HepG2 (cell line): ENCODE data around the gene C22orf39. TPM values are rescaled to one million over a fixed set of nuclear protein-coding genes. Genes with fewer than 3 reads are reported as not detected.
A peak's percentile ranks its signal among the peaks of the same experiment; 100 is the strongest.

ENCODE experiments used
- ARHGAP35 ChIP-seq: sonication (generic); formaldehyde crosslinking; IDR thresholded peaks from 2 replicates; pipeline ENCODE4 v1.9.0; 2022; ENCODE audit warnings: mild to moderate bottlenecking, inconsistent platforms, moderate library complexity, missing genetic modification reagents, borderline replicate concordance
- ELF1 ChIP-seq: sonication (generic); formaldehyde crosslinking; IDR thresholded peaks from 2 replicates; pipeline ENCODE4 v1.4.0; 2020; ENCODE audit warnings: missing genetic modification reagents
- MTA1 ChIP-seq: sonication (generic); formaldehyde crosslinking; IDR thresholded peaks from 2 replicates; pipeline ENCODE4 v1.4.0; 2020; ENCODE audit warnings: missing genetic modification reagents, mild to moderate bottlenecking, borderline replicate concordance
- SRSF1 ChIP-seq: fragments of 200-400 bp; formaldehyde crosslinking; optimal IDR thresholded peaks from 2 replicates; pipeline ENCODE3; 2017; ENCODE audit warnings: mild to moderate bottlenecking, low read depth, low read length, moderate library complexity
- ZNF24 ChIP-seq: fragments of 450-650 bp; IDR thresholded peaks from 2 replicates; pipeline ENCODE4 v1.6.1; 2017; ENCODE audit warnings: antibody characterized with exemption, mild to moderate bottlenecking
- ZNF282 ChIP-seq: fragments of 450-650 bp; IDR thresholded peaks from 2 replicates; pipeline ENCODE4 v1.6.1; 2018; ENCODE audit not compliant: partially characterized antibody
- ZNF441 ChIP-seq: sonication (generic); formaldehyde crosslinking; IDR thresholded peaks from 2 replicates; pipeline ENCODE4 v1.7.0; 2021; ENCODE audit warnings: missing genetic modification reagents, borderline replicate concordance
- polyA plus RNA-seq, 8 experiments: library from polyadenylated mRNA; depleted of rRNA in 3 of 8; stranded (reverse) in 7 of 8; unstranded in 1 of 8; fragments of >200 nt; fragmentation: Illumina TruSeq in 4 of 8; extraction: Trizol in 4 of 8; gene quantifications; 2 replicates each; pipeline versions ENCODE4 v1.2.1 to v1.2.3, GENCODE V29; 2011 to 2016; ENCODE audit warnings: low read depth in 4 of 8, missing spikeins in 1 of 8, mixed read lengths in 1 of 8; ENCODE audit not compliant: insufficient read depth in 1 of 8
- total RNA-seq, 5 experiments: library from RNA; depleted of rRNA; stranded (reverse); fragments of >200 nt; fragmentation: Illumina TruSeq; extraction: Trizol; gene quantifications; 2 replicates each; pipeline ENCODE4 v1.2.3, GENCODE V29; 2016; ENCODE audit warnings: low read depth in 1 of 5
- TF ChIP-seq, protein P1 (sequence below): sonication (generic); formaldehyde crosslinking; IDR thresholded peaks from 2 replicates; pipeline ENCODE4 v1.4.0; 2020; ENCODE audit warnings: mild to moderate bottlenecking, missing genetic modification reagents
- TF ChIP-seq, protein P2 (sequence below): sonication (generic); formaldehyde crosslinking; IDR thresholded peaks from 2 replicates; pipeline ENCODE4 v1.5.0; 2020; ENCODE audit warnings: missing genetic modification reagents
- TF ChIP-seq, protein P3 (sequence below): sonication (generic); formaldehyde crosslinking; IDR thresholded peaks from 2 replicates; pipeline ENCODE4 v1.4.0; 2020; ENCODE audit warnings: mild to moderate bottlenecking, missing genetic modification reagents, borderline replicate concordance
- TF ChIP-seq, protein P4 (sequence below): IDR thresholded peaks from 2 replicates; pipeline ENCODE4 v1.6.1; 2012; ENCODE audit warnings: low read depth, low read length, improper control_type of control experiment

The C22orf39 gene
- total and polyA plus RNA-seq, 2 of the 13 experiments (the other 11 are each of a cell fraction or from before 2014, with no cell fraction given): 23.4 to 26.4 TPM

DNA sequence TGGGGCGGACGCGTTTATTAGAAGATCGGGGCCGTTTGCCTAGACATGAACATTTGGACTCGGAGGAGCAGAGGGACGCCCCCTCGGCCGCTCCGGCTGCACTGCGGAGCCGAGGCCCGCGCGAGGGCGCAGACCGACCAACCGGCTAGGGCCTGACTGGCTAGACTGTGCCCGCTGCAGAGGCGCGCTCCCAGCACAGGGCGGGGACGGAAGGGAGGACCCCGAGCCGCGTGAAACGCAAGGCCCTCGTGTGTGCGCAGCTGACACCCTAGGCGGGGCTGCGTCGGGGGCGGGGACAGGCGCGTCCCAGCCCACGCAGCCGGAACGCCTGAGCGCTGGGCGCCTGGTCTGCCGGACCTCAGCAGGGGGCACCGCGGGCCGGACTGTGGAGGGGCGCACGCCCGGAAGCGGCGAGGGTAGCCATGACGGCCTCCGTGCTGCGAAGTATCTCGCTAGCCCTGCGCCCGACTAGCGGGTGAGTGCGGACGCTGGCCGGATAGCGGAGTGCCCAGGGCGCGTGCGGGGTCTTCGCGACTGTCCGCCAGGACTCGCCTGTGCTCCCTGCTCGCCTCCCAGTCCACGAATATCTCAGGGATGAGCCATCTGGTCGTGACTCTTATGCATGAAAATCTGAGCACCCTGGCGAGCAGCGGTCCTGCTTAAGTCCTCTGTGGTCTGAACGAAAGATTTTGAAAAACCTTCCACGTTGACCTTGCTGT lies 15.2 kb downstream of the C22orf39 start, which contains the start of gene MRPL40 (continued):
- TF ChIP-seq, protein P1, sequence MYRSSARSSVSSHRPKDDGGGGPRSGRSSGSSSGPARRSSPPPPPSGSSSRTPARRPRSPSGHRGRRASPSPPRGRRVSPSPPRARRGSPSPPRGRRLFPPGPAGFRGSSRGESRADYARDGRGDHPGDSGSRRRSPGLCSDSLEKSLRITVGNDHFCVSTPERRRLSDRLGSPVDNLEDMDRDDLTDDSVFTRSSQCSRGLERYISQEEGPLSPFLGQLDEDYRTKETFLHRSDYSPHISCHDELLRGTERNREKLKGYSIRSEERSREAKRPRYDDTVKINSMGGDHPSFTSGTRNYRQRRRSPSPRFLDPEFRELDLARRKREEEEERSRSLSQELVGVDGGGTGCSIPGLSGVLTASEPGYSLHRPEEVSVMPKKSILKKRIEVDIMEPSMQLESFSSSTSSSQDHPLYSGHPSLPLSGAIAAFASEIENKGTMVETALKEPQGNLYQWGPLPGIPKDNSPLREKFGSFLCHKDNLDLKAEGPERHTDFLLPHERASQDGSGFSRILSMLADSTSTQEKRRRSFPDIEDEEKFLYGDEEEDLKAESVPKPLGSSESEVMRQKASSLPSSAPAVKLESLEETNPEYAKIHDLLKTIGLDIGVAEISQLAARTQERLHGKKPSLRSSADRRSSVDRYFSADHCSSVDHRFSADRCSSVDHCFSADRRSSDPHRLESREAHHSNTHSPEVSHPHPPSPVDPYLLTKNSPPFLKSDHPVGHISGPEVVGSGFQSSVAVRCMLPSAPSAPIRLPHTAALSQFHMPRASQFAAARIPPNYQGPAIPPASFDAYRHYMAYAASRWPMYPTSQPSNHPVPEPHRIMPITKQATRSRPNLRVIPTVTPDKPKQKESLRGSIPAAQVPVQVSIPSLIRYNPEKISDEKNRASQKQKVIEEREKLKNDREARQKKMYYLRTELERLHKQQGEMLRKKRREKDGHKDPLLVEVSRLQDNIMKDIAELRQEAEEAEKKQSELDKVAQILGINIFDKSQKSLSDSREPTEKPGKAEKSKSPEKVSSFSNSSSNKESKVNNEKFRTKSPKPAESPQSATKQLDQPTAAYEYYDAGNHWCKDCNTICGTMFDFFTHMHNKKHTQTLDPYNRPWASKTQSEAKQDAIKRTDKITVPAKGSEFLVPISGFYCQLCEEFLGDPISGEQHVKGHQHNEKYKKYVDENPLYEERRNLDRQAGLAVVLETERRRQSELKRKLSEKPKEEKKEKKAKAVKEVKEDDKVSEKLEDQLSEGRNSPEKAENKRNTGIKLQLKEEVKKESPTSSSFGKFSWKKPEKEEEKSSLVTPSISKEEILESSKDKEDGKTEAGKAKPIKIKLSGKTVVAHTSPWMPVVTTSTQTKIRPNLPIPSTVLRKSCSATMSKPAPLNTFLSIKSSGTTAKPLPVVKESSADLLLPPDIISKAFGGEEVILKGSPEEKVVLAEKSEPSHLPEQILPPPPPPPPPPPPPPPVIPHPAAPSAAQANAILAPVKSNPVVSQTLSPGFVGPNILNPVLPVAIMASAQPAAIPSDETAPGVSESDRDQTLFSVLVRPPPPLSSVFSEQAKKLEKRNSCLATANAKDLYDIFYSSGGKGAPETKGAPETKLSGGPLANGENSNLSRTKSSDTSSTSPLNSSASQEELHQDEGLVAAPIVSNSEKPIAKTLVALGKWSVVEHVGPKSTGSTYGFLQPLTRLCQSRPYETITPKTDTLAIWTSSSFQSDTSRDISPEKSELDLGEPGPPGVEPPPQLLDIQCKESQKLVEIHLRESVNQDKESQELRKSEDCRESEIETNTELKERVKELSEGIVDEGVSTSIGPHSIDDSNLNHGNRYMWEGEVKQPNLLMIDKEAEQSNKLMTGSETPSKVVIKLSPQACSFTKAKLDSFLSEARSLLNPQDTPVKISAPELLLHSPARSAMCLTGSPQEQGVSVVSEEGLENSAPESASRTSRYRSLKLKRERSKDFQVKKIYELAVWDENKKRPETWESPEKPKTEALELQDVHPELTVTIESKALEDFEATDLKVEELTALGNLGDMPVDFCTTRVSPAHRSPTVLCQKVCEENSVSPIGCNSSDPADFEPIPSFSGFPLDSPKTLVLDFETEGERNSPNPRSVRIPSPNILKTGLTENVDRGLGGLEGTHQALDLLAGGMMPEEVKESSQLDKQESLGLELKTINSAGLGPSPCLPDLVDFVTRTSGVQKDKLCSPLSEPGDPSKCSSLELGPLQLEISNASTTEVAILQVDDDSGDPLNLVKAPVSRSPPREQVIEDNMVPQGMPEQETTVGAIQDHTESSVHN (CRISPR knock-in tag): peak; percentile 88
- peak; percentile 64 for TF ChIP-seq MTA1 (CRISPR knock-in tag)
- TF ChIP-seq, protein P2, sequence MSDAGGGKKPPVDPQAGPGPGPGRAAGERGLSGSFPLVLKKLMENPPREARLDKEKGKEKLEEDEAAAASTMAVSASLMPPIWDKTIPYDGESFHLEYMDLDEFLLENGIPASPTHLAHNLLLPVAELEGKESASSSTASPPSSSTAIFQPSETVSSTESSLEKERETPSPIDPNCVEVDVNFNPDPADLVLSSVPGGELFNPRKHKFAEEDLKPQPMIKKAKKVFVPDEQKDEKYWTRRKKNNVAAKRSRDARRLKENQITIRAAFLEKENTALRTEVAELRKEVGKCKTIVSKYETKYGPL: peak; percentile 62; the same call in 1 of the 2 replicates
- no peak for TF ChIP-seq ZNF282
- TF ChIP-seq, protein P3, sequence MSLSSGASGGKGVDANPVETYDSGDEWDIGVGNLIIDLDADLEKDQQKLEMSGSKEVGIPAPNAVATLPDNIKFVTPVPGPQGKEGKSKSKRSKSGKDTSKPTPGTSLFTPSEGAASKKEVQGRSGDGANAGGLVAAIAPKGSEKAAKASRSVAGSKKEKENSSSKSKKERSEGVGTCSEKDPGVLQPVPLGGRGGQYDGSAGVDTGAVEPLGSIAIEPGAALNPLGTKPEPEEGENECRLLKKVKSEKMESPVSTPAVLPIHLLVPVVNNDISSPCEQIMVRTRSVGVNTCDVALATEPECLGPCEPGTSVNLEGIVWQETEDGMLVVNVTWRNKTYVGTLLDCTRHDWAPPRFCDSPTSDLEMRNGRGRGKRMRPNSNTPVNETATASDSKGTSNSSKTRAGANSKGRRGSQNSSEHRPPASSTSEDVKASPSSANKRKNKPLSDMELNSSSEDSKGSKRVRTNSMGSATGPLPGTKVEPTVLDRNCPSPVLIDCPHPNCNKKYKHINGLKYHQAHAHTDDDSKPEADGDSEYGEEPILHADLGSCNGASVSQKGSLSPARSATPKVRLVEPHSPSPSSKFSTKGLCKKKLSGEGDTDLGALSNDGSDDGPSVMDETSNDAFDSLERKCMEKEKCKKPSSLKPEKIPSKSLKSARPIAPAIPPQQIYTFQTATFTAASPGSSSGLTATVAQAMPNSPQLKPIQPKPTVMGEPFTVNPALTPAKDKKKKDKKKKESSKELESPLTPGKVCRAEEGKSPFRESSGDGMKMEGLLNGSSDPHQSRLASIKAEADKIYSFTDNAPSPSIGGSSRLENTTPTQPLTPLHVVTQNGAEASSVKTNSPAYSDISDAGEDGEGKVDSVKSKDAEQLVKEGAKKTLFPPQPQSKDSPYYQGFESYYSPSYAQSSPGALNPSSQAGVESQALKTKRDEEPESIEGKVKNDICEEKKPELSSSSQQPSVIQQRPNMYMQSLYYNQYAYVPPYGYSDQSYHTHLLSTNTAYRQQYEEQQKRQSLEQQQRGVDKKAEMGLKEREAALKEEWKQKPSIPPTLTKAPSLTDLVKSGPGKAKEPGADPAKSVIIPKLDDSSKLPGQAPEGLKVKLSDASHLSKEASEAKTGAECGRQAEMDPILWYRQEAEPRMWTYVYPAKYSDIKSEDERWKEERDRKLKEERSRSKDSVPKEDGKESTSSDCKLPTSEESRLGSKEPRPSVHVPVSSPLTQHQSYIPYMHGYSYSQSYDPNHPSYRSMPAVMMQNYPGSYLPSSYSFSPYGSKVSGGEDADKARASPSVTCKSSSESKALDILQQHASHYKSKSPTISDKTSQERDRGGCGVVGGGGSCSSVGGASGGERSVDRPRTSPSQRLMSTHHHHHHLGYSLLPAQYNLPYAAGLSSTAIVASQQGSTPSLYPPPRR (CRISPR knock-in tag): peak; percentile 77
- peak; percentile 86 for TF ChIP-seq ELF1 (CRISPR knock-in tag)
- TF ChIP-seq, protein P4, sequence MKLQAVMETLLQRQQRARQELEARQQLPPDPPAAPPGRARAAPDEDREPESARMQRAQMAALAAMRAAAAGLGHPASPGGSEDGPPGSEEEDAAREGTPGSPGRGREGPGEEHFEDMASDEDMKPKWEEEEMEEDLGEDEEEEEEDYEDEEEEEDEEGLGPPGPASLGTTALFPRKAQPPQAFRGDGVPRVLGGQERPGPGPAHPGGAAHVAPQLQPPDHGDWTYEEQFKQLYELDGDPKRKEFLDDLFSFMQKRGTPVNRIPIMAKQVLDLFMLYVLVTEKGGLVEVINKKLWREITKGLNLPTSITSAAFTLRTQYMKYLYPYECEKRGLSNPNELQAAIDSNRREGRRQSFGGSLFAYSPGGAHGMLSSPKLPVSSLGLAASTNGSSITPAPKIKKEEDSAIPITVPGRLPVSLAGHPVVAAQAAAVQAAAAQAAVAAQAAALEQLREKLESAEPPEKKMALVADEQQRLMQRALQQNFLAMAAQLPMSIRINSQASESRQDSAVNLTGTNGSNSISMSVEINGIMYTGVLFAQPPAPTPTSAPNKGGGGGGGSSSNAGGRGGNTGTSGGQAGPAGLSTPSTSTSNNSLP: peak; percentile 64
- 0 out of 2 replicates have a peak, but pooled peaks have one; percentile 49 for TF ChIP-seq ZNF441 (CRISPR knock-in tag)
- TF ChIP-seq SRSF1: peak; percentile 54
- peak; percentile 82; the same call in 1 of the 2 replicates for TF ChIP-seq ZNF24
- peak; percentile 94 for TF ChIP-seq ARHGAP35 (CRISPR knock-in tag)
